ENCODE measurements around the gene VSTM2L. TPM values are rescaled to one million over a fixed set of nuclear protein-coding genes. Genes with fewer than 3 reads are reported as not detected.

The VSTM2L gene
- total and polyA plus RNA-seq, 2 of the 13 experiments (the other 11 are each of a cell fraction or from before 2014, with no cell fraction given) = not detected

GRCh38 chr20:37881601-37882343, 21.2 kb upstream of the VSTM2L start (continued):
- TF ChIP-seq ZBTB4 (CRISPR knock-in tag; IDR thresholded peaks at IDR 0.05; ENCODE audit: borderline replicate concordance) = no peak
- TF ChIP-seq BRCA1 (CRISPR knock-in tag; IDR thresholded peaks at IDR 0.05) = no peak
- TF ChIP-seq ZBTB42 (CRISPR knock-in tag; IDR thresholded peaks at IDR 0.05) = no peak
- no peak for TF ChIP-seq ETS1 (CRISPR knock-in tag; IDR thresholded peaks at IDR 0.05)
- no peak for TF ChIP-seq CREM (IDR thresholded peaks at IDR 0.05)
- no peak for TF ChIP-seq CREM (CRISPR knock-in tag; IDR thresholded peaks at IDR 0.05)
- TF ChIP-seq RXRA (CRISPR knock-in tag; IDR thresholded peaks at IDR 0.05) = no peak
- TF ChIP-seq ZNF644 (CRISPR knock-in tag; IDR thresholded peaks at IDR 0.05; ENCODE audit: low read depth) = no peak
- TF ChIP-seq ZNF746 (CRISPR knock-in tag; IDR thresholded peaks at IDR 0.05) = no peak

Measured in HepG2 (cell line).